HG03108 (cell line): ENCODE results near the gene PKMYT1.

Experiments used
- ATAC-seq: cut with Tn5 transposase; IDR thresholded peaks from one replicate; pipeline ENCODE4 v1.9.1; 2021; ENCODE audit warnings: moderate library complexity; ENCODE audit not compliant: unreplicated experiment

PKMYT1 gene

GRCh38 chr16:3019594-3020246 lies 39.5 kb upstream of the PKMYT1 start:
- ATAC-seq = no peak

GRCh38 chr16:3017794-3018506 lies 37.7 kb upstream of the PKMYT1 start, which contains the start of gene CLDN6:
CLDN6 (minus strand) TSS chr16:3018183; CDS start chr16:3016021, 2,162 bp downstream.
- ATAC-seq = no peak

- no peak for ATAC-seq
Observed at GRCh38 chr16:3017344-3017743, 37.1 kb upstream of the PKMYT1 start.

GRCh38 chr16:3015865-3016521 lies 35.7 kb upstream of the PKMYT1 start:
- no peak for ATAC-seq

- ATAC-seq = no peak
Observed at GRCh38 chr16:3014971-3015370, 34.7 kb upstream of the PKMYT1 start.

GRCh38 chr16:3013998-3014690 lies 33.9 kb upstream of the PKMYT1 start:
- no peak for ATAC-seq

GRCh38 chr16:3013491-3013951 lies 33.3 kb upstream of the PKMYT1 start:
- ATAC-seq = no peak

GRCh38 chr16:3012828-3013420 lies 32.7 kb upstream of the PKMYT1 start, which contains the start of gene CLDN9:
CLDN9 (plus strand) TSS chr16:3012923; CDS start chr16:3013363, 440 bp downstream.
- no peak for ATAC-seq

GRCh38 chr16:3012246-3012645 lies 32.0 kb upstream of the PKMYT1 start:
- ATAC-seq = no peak

- ATAC-seq = no peak
Observed at GRCh38 chr16:3010510-3010909, 30.3 kb upstream of the PKMYT1 start.

- no peak for ATAC-seq
Observed at GRCh38 chr16:3009568-3010390, 29.5 kb upstream of the PKMYT1 start.

- no peak for ATAC-seq
Observed at GRCh38 chr16:3008690-3009037, 28.4 kb upstream of the PKMYT1 start.

GRCh38 chr16:3007957-3008689 lies 27.9 kb upstream of the PKMYT1 start:
- no peak for ATAC-seq

- ATAC-seq = no peak
Observed at GRCh38 chr16:3007059-3007956, 27.1 kb upstream of the PKMYT1 start.

GRCh38 chr16:3004781-3005284 lies 24.6 kb upstream of the PKMYT1 start:
- no peak for ATAC-seq

GRCh38 chr16:3004319-3004718 lies 24.1 kb upstream of the PKMYT1 start:
- no peak for ATAC-seq

- ATAC-seq = peak; percentile 91
Observed at GRCh38 chr16:3003582-3004270, 23.5 kb upstream of the PKMYT1 start.

- ATAC-seq = no peak
Observed at GRCh38 chr16:3001316-3001715, 21.1 kb upstream of the PKMYT1 start.
